GM21526 (cell line): ENCODE data around the gene ATF1.
A peak's percentile ranks its signal among the peaks of the same experiment; 100 is the strongest.
"Not testable (repeated sequence)": the region's sequence is repeated elsewhere in the genome, so short reads cannot be mapped to it uniquely, and the experiment has no call there.

Source experiments
- ATAC-seq: cut with Tn5 transposase; IDR thresholded peaks from one replicate; pipeline ENCODE4 v1.9.1; 2021; ENCODE audit warnings: moderate library complexity; ENCODE audit not compliant: unreplicated experiment, low FRiP score

Gene ATF1

DNA sequence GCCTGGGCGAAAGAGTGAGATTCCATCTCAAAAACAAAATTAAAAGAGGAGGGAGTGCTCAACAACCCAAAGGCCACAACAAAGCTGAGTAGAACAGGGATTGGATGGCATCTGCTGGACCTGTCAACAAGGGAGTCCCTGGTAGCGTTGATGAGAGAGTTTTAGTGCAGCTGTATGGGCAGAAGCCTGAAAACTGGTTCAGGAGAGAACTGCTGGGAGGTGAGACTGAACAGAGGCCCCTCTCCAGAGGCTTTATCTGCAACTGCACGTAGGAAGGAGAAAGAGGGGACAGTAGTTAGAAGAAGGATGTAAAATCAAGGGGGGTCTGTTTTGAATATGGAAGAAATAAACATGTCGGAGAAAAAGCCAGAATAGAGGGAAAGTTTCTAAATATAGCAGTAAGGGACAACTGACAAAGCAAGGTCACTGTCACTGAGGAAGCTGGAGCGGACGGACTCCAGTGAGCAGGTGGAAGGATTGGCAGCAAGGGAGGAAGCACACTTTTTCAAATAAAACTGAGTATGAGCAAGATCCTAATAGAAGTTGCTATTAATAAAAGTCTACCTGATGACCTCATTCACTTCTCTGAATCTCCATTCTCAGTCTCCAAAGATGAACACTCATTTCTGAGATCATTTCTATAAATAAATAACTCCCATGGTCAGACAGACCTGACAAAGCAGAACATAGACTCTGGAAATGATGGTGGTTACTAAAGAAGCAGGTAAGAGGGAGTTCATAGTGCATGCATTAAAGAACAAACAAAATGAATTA, 11.8 kb upstream of the ATF1 start:
- no peak for ATAC-seq

DNA sequence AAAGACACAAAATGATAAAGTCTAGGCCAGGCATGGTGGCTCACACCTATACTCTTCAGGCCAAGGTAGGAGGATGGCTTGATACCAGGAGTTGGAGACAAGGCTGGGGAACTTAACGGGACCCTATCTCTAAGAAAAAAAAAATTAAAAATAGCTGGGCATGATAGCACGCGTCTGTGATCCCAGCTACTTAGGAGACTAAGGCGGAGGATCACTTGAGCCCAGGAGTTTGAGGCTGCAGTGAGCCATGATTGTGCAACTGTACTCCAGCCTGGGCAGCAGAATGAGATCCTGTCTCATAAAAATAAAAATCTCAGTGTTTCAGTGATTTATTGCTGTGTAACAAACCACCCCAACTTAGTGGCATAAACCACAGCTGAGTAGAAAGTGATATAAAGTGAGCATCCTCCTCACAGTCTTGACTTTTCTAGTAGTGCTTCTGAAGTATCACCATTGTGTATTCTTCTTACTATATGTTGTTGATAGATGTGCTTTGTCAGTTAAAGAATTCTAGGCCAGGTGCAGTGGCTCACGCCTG, 10.6 kb upstream of the ATF1 start:
- no peak for ATAC-seq

DNA sequence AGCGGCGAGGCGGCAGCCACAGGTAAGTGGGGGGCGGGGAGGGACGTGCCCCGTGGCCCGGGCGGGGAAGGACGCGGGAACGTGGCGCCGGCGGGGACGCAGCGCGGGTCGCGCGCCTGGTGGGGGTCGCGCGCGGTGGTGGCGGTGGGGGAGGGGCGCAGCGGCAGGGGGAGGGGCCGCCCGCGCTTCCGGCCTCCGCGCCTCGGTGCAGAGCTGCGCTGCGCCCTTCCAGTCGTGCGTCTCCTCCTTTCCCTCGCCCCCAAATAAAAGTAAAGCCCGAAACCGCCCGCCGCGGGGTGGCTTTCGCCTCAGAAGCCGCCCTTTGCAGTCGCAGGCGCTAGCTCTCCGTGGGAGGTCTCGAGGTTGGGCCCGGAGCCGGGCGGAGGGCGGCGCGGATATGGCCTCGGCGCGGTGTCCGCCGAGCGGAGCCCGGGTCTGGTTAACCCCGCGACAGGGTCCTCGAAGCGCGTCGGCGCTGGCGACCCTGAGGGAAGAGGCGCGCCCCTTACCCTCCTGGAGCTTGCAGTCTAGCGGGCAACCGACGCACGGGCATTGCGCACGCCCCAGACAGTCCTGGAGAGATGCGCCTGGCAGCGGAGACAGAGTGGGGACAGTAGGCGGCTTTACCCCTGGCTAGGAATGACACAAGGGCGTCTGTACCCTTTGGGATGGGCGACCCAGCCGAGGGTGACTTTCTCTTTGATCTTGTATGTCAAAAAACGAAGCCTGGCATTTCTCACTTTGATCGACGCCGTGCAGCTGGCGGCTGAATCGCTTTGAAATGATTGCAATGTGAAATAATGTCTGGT, 589 bp downstream of the ATF1 start:
- peak; percentile 34 for ATAC-seq

DNA sequence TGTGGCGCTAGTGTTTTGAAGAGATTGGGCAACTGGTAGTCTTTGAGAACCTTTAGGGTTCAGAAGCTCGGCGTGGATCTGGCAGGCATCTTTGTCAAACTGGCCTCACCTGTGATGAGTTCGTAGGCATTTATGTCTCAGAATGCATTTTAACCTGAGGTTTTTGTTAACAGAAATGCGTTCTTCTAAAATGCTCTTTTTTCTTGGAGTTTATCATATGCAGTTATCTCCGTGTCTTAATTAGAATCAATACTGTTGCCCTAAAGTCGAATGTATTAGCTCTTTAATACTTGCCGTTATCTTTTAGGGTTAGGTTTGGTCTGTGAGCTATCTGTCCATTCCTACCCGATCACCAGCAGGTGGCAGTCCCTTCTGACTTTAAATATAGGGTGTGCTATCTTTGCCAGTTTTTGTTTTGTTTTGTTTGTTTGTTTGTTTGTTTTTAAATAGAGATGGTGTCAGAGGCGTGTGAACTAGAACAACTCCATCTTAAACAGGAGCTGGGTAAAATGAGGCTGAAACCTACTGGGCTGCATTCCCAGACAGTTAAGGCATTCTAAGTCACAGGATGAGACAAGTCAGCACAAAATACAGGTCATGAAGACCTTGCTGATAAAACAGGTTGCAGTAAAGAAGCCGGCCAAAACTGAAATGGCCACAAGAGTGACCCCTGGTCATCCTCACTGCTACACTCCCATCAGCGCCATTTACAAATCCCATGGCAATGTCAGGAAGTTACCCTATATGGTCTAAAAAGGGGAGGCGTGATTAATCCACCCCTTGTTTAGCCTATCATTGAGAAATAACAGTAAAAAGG, 1.4 kb downstream of the ATF1 start:
- ATAC-seq = peak; percentile 40

DNA sequence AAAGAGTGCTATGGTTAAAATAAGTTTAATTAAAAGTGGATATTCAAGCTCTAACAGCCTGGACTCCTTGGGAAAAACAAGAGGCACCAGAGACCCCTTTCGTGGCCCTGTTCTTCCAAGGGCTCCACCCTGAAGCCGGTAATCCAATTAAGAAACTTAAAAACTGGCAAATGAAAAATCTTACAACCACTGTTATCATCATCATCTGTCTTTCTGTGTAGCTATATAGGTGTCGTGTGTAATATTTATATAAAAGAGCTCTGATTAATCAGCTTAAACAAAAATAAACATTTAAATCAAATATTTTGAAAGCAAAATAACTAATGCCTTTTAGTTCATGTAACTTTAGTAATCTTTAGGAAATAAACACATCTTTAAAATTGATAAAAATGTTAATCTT, 4.5 kb downstream of the ATF1 start:
- ATAC-seq = no peak

DNA sequence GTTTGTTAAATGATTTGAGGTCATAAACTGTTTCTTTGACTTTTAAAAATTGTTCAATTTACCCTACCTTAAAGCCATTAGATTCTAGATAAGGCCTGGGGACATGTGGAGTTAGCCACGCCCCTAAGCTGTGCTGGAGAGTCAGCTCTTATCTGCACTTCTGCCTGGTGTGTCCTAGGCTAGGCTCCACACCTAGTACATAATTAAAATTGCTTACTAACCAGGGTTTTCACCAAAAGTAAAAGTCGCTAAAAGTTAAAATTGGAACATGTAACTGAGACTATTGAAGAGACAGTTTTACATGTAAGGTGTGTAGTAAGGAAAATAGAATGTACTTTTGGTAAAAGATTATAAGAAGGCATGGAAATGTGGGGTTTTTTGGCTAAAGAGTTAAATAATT, 4.9 kb downstream of the ATF1 start:
- ATAC-seq = not testable (repeated sequence)

DNA sequence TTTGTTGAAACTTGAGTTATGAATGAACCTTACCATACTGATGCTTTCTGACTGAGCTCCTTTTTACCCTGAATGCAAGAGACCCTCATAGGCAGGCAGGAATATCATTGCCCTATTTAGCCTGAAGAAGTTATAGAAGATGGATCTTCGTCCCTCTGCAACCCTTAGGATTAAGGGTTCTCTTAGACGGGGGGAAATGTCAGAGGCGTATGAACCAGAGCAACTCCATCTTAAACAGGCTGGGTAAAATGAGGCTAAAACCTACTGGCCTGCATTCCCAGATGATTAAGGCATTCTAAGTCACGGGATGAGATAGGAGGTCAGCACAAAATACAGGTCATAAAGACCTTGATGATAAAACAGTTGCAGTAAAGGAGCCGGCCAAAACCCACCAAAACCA, 7.5 kb downstream of the ATF1 start:
- ATAC-seq = no peak

DNA sequence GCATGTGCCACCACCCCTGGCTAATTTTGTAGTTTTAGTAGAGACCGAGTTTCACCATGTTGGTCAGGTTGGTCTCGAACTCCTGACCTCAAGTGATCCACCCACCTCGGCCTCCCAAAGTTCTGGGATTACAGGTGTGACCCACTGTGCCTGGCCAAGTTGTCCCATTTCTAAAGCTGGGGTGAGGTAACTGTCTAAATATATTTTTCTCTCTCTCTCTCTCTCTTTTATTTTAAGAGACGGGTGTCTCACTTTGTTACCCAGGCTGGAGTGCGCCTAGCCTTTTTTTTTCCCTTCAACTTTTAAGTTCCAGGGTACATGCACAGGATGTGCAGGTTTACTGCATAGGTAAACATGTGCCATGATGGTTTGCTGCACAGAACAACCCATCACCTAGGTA, 8.6 kb downstream of the ATF1 start:
- ATAC-seq = no peak

DNA sequence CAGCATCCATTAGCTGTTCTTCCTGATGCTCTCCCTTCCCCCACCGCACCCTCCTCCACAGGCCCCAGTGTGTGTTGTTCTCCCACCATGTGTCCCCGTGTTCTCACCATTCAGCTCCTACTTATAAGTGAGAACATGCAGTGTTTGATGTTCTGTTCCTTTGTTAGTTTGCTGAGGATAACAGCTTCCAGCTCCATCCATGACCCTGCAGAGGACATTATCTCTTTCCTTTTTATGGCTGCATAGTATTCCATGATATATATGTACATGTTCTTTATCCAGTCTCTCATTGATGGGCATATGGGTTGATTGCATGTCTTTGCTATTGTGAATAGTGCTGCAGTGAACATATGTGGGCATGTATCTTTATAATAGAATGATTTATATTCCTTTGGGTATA, 9.0 kb downstream of the ATF1 start:
- ATAC-seq = no peak

DNA sequence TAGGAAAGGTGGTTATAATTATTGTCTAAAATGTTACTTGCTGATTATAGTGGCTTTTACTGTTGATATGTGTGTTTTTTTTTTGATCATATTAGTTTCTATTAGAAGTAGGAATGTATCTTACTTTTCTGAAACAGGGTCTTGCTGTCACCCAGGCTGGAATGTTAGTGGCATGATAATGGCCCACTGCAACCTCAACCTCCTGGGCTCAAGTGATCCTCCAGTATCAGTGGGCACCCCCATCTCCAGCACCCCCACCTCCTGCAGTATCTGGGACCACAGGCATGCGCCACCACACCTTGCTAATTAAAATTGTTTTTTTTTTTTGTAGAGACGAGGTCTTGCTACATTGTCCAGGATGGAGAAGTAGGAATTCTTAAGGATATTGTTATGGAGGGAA, 11.3 kb downstream of the ATF1 start:
- ATAC-seq = no peak

DNA sequence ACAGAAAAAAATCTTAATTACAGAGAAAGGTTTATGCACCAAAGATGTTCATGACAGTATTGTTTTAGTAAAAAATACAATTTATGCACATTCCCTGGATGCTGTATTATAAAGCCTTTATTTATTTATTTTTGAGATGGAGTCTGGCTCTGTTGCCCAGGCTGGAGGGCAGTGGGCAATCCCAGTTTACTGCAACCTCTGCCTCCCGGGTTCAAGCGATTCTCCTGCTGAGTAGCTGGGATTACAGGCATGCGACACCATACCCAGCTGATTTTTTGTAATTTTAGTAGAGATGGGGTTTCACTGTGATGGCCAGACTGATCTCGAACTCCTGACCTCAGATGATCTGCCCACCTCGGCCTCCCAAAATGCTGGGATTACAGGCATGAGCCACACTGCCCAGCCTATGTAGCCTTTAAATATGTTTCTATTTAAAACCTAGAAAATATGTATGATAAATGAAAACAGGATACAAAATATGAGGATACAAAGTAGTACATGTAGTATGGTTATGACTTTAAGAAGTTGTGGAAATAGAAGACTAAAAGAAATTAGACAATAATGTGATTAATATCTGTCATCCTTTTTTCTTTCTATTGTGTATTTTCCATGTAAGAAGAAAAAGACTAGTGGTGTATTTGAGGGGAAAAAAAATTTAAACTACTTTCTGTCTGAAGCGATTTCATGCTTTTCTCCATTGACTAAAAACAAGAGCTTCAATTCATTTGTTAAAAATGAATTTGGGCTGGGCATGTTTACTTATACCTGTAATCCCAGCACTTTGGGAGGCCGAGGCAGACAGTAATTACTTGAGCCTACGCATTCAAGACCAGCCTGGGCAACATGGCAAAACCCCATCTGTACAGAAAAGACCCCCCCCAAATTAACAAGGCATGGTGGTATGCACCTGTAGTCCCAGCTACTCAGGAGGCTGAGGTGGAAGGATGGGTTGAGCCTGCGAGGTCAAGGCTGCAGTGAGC, 13.1 kb downstream of the ATF1 start:
- ATAC-seq = no peak

DNA sequence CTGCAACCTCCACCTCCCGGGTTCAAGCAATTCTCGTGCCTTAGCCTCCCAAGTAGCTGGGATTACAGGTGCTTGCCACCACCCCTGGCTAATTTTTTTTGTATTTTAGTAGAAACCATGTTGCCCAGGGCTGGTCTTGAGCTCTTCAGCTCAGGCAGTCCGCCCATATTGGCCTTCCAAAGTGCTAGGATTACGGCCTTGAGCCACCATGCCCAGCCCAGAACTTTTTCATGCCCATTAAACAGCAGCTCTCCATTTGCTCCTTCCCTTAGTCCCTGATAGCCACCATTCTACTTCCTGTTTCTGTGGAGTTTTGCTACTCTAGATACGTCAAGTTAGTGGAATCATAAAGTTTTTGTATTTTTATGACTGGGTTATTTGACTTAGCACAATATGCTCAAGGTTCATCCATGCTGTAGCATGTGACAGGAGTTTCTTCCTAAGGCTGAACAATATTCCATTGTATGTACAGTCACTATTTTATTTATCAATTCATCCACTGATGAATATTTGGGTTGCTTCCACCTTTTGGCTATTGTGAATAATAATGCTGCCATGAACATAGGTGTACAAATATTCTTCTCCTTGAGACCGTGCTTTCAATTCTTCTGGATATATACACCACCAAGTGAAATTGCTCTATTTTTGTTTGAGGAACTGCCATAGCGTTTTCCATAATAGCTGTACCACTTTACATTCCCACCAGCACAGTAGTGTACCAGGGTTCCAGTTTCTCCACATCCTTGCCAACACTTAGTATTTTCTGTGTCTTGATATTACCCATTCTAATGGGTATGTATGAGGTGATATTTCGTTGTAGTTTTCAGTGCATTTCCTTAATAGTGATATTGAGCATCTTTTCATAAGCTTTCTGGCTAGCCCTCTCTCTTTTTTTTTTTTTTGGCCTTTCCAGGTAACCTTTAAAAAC, 15.0 kb downstream of the ATF1 start:
- ATAC-seq = no peak

DNA sequence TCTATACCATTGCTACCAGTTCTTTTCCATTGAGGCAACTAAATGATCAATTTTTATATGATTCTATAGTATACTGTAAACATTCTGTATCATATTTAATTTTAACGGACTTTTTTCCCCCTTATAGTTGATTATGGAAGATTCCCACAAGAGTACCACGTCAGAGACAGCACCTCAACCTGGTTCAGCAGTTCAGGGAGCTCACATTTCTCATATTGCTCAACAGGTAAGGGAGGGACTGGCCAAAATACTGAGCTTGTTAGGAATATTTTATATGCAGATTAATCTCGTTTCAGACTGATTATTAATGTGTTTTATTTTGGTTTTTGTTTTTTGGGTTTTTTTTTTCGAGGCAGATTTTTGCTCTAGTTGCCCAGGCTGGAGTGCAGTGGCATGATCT, 16.1 kb downstream of the ATF1 start:
- no peak for ATAC-seq

DNA sequence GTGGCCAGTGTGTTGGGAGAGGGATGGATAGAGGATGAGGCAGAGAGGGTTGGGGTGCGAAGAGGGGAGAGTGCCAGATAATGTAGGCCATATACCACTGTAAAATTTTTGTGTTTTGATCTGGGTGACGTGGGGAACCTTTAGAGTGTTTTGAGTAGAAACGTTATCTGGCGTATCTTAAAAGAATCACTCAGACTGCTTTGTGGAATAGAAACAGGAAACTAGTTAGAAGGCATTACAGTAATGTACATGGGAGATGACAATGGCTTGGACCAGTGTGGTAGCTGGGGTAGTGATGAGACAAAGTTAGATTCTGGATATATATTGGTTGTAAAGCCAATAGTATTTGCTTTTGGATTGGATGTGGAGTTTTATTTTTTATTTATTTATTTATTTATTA, 20.6 kb downstream of the ATF1 start:
- ATAC-seq = no peak

DNA sequence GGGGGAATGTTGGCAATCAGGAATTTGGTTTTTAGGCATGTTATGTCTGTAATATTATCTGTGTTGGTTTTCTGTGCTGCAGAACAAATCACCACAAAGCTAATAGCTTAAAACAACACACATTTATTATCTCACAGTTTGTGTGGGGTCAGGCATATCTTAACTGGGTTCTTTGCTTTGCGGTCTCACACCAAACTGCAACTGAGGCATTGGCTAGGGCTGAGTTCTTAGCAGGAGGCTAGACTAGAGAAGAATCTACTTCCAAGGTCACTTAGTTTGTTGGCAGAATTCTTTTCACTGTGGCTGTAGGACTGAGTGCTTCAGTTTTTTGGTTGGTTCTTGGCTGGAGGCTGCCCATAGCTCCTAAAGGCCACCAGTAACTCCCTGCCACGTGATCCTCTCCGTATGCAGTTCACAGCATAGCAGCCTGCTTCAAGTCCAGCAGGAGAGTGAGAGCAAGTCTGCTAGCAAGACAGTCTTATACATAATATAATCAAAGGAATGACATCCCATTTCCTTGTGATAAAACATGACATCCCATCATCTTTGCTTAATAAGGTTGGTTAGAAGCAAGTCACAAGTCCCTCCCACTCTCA, 21.6 kb downstream of the ATF1 start:
- ATAC-seq = no peak

DNA sequence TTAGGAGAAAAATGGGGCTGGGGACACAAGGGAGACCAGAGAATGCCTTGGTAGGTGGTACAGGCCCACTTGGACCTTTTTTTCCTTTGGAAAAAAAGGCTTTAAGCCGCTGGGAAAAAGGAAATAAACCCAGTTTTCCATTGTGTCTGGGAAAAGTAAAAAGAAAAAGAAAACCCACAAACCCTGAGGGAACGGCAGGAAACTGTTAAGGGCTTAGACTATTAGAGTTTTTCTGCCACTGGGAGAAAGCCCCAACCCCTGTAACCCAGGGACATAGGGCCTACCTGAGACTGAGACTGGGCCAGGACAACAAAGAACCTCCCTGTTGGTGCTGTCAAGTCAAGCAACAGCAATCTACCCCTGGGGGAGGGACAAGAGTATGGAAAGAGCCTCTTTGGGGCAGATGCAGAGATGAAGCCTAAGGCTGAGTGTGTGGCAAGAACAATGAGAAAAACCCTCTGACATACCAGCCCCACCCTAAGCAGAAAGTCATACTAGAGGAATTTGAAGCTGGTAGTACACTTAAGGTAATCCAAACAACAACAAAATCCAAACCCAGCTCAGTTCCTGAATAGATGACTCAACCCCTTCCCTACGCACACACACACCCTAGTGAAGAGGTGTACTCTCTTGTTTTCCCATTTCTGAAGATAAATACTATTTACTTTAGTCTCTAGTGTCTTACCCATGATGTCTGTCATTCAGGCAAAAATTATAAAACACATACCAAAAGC, 22.8 kb downstream of the ATF1 start:
- ATAC-seq = no peak

DNA sequence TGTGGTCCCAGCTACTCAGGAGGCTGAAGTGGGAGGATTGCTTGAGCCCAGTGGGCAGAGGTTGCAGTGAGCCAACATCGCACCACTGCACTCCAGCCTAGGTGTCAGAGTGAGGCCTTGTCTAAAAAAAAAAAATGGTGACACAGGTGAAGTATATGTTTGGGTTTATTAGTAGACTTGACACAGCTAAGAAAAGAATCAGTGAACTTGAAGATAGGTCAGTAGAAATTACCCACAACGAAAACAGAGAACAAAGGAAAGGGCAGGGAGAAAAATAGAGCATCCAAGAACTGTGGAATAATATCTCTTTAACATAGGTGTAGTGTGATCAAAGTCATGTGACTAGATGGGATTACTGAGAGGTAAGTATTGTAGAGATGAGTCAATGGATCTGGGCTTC, 23.7 kb downstream of the ATF1 start:
- no peak for ATAC-seq

DNA sequence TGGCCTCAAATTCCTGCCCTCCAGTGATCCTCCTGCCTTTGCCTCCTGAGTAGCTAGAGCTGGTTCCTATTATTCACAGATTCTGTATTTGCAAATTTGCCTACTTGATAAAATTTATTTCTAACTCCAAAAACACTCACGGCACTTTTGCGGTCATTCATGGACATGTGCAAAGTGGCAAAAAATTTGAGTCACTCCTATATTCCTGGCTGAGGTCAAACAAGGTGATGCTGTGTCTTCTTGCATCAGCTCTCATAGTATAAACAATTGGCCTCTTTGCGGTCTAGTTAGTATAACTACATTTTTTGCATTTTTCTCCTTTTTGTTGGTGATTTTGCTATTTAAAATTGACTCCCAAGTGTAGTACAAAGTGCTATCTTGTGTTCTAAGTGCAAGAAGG, 24.7 kb downstream of the ATF1 start:
- no peak for ATAC-seq
